Mammary epithelial cell (primary cell): ENCODE results near the gene CWC27.

Source experiments
- EZH2 ChIP-seq: IDR thresholded peaks from 2 replicates; pipeline ENCODE4 v1.6.1; 2012; ENCODE audit warnings: low read length, inconsistent platforms, borderline replicate concordance
- TF ChIP-seq, protein P1 (sequence below), 2 donors: IDR thresholded peaks in 1 of 2; conservative IDR thresholded peaks in 1 of 2; 2 replicates each; pipeline ENCODE4 v1.5.1; 2011 to 2012; ENCODE audit warnings: inconsistent platforms in 2 of 2, low read length in 2 of 2, mild to moderate bottlenecking in 2 of 2, control low read depth in 1 of 2, low read depth in 1 of 2; ENCODE audit not compliant: insufficient read depth in 1 of 2; ENCODE audit errors: extremely low read depth in 1 of 2

DNA sequence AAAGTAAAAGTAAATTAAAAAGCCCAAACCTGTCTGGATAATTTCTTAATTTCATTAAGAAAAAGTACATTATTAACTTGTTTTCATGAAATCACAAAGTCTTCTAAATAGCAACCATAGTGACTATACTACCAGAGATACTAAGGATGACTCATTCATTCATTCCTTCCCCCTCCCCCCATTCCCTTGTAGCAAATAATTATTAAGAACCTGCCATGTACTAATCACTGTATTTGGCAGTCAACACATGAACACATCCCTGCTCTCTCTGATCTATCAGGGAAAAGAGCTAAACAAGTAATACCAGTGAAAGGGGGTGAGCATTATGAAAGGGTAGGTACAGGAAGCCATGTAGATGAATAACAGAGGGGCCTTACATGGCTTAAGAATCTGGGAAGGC, 203.9 kb downstream of the CWC27 start:
- TF ChIP-seq, protein P1, sequence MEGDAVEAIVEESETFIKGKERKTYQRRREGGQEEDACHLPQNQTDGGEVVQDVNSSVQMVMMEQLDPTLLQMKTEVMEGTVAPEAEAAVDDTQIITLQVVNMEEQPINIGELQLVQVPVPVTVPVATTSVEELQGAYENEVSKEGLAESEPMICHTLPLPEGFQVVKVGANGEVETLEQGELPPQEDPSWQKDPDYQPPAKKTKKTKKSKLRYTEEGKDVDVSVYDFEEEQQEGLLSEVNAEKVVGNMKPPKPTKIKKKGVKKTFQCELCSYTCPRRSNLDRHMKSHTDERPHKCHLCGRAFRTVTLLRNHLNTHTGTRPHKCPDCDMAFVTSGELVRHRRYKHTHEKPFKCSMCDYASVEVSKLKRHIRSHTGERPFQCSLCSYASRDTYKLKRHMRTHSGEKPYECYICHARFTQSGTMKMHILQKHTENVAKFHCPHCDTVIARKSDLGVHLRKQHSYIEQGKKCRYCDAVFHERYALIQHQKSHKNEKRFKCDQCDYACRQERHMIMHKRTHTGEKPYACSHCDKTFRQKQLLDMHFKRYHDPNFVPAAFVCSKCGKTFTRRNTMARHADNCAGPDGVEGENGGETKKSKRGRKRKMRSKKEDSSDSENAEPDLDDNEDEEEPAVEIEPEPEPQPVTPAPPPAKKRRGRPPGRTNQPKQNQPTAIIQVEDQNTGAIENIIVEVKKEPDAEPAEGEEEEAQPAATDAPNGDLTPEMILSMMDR (conservative IDR thresholded peaks at IDR 0.05 in 1 of 2, IDR thresholded peaks at IDR 0.05 in 1 of 2; ENCODE audit: extremely low read depth in 1 of 2, insufficient read depth in 1 of 2, low read depth in 1 of 2, low read length in 2 of 2), result no peak
- TF ChIP-seq EZH2, result no peak
